Epithelial cell of proximal tubule (primary cell): ENCODE results near the gene ARID3A. TPM values are rescaled to one million over a fixed set of nuclear protein-coding genes. Genes with fewer than 3 reads are reported as not detected.

Source experiments
- DNase-seq: peaks from one replicate; pipeline ENCODE4 v3.0.0-alpha.2; 2011; ENCODE audit warnings: low read depth
- H3K4me3 ChIP-seq: 2 replicates; pipeline ENCODE4 v1.5.1; 2011; ENCODE audit warnings: low read depth, mild to moderate bottlenecking, low read length
- total RNA-seq: library from RNA; depleted of rRNA; stranded (reverse); fragments of >200 nt; gene quantifications from 2 replicates; pipeline ENCODE4 v1.2.3, GENCODE V29; 2015
- TF ChIP-seq, protein P1 (sequence below): conservative IDR thresholded peaks from 2 replicates; pipeline ENCODE4 v1.5.1; 2012; ENCODE audit warnings: low read depth, mild to moderate bottlenecking, low read length

Gene ARID3A
- total RNA-seq, 1 donor from 2014 or later = 37.0 TPM

DNA sequence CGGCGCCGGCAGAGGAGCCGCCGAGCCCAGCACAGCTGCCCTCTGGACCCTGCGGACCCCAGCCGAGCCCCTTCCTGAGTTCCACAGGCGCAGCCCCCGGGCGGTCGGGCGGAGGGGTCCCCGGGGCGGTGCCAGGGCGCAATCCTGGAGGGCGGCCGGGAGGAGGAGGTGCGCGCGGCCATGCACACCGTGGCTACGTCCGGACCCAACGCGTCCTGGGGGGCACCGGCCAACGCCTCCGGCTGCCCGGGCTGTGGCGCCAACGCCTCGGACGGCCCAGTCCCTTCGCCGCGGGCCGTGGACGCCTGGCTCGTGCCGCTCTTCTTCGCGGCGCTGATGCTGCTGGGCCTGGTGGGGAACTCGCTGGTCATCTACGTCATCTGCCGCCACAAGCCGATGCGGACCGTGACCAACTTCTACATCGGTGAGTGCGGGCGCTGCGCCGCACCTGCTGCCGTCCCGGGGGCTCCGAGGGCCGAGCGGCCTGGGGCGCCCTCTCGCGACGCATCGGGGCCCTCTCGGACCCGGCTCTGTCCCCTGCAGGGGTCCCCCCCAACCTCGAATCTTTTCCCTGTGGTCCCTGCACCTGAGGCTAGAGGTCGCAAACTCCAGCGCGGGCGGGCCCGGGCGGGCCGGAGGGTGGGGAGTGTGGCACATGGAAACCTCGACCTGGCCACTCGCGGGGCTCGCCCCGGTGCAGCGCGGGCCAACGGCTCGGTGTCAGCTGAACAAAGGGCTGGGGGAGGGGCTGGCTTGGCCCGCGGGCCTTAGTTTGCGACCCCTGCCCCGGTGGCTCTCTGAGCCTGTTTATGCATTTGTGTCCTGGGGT lies 8.3 kb upstream of the ARID3A start, which contains the start of gene KISS1R:
Gene KISS1R (plus strand): TSS at position 11 of the 829 bp plus-strand sequence. CDS start 170 bp downstream, at position 181.
- TF ChIP-seq, protein P1, sequence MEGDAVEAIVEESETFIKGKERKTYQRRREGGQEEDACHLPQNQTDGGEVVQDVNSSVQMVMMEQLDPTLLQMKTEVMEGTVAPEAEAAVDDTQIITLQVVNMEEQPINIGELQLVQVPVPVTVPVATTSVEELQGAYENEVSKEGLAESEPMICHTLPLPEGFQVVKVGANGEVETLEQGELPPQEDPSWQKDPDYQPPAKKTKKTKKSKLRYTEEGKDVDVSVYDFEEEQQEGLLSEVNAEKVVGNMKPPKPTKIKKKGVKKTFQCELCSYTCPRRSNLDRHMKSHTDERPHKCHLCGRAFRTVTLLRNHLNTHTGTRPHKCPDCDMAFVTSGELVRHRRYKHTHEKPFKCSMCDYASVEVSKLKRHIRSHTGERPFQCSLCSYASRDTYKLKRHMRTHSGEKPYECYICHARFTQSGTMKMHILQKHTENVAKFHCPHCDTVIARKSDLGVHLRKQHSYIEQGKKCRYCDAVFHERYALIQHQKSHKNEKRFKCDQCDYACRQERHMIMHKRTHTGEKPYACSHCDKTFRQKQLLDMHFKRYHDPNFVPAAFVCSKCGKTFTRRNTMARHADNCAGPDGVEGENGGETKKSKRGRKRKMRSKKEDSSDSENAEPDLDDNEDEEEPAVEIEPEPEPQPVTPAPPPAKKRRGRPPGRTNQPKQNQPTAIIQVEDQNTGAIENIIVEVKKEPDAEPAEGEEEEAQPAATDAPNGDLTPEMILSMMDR = peak; percentile 51
- DNase-seq = no peak
- H3K4me3 ChIP-seq = peak within 1 kb of the TSS; percentile 21

DNA sequence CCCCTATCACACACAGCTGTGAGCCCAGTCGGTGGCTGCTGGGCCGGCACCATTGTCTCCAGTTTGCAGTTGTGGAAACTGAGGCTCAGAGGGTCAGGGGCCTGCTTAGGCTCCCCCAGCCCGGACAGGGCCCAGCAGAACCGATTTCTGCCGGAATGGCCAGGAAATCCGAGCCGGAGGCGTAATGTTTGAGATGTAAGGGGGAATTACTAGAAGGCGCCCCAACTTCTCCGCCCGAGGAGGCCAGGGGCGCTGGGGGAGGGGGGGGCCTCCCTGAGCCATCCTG lies 7.7 kb upstream of the ARID3A start:
- no peak overlapping the region for H3K4me3 ChIP-seq

DNA sequence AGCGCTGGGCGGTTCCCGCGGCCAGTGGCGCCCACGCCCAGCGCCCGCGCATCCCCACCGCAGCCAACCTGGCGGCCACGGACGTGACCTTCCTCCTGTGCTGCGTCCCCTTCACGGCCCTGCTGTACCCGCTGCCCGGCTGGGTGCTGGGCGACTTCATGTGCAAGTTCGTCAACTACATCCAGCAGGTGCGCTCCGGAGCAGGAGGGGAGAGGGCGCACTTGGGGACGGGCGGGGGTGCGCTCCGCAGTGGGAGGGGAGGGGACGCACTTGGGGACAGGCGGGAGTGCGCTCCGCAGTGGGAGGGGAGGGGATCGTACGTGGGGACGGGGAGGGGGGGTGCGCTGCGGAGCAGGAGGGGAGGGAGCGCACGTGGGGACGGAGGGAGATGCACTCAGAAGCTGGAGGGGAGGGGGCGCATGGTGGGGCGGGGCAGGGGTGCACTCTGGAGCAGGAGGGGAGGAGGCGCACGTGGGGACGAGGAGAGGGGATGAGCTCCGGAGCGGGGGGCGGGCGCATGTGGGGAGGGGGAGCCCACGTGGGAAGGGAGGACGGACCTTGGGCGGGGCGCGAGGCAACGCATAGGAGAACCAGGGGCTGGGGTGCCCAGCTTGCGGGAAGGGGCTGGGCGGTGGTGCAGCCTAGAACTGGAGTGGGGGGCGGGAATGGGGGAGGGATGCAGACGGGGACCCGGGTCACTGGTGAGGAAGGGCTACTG lies 7.2 kb upstream of the ARID3A start:
- DNase-seq = no peak
- H3K4me3 ChIP-seq = no peak overlapping the region

More for the DNA sequence above, 7.7 kb upstream of the ARID3A start:
- TF ChIP-seq, protein P1 = no peak
- DNase-seq = no peak

DNA sequence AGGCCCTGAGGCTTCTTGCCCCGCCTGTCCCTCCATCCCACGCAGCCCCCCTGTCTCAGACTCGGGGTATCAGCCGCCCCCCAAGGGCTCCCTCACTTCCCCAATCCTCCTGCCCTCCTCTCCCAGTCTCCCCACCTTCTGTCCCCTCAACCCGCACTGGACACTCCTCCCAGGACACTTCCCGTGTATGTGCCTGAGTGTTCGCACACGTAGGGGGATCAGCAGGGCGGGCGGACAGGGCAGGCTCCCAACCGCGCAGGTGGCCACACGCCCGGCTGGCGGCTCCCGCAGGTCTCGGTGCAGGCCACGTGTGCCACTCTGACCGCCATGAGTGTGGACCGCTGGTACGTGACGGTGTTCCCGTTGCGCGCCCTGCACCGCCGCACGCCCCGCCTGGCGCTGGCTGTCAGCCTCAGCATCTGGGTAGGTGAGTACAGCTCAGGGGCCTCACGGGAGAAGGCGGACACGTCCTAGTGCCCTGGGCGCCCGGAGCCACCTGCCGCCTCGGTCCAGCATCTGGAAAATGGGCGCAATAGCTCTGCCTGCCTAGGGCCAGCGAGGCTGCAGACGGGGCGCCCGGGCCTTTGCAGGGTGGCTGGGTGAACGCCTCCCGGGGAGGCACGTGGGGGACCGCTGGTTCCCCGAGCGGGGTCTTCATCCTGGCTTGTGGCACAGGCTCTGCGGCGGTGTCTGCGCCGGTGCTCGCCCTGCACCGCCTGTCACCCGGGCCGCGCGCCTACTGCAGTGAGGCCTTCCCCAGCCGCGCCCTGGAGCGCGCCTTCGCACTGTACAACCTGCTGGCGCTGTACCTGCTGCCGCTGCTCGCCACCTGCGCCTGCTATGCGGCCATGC lies 6.4 kb upstream of the ARID3A start:
- no peak overlapping the region for H3K4me3 ChIP-seq
- no peak for DNase-seq

More for the DNA sequence above, 7.2 kb upstream of the ARID3A start:
- TF ChIP-seq, protein P1 = no peak

DNA sequence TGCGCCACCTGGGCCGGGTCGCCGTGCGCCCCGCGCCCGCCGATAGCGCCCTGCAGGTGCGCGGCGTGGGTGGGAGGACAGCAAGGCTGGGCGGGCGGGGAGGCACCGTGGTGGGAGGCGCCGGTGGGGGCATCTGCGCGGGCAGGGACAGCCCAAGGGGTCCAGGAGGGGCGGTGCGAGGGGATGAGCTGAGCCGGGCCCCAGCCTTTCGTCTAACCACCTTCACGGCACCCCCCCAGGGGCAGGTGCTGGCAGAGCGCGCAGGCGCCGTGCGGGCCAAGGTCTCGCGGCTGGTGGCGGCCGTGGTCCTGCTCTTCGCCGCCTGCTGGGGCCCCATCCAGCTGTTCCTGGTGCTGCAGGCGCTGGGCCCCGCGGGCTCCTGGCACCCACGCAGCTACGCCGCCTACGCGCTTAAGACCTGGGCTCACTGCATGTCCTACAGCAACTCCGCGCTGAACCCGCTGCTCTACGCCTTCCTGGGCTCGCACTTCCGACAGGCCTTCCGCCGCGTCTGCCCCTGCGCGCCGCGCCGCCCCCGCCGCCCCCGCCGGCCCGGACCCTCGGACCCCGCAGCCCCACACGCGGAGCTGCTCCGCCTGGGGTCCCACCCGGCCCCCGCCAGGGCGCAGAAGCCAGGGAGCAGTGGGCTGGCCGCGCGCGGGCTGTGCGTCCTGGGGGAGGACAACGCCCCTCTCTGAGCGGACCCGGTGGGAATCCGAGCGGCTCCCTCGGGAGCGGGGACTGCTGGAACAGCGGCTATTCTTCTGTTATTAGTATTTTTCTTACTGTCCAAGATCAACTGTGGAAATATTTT lies 5.6 kb upstream of the ARID3A start:
- H3K4me3 ChIP-seq = no peak overlapping the region
- no peak for DNase-seq
- TF ChIP-seq, protein P1 = no peak

More for the DNA sequence above, 6.4 kb upstream of the ARID3A start:
- TF ChIP-seq, protein P1 = no peak

DNA sequence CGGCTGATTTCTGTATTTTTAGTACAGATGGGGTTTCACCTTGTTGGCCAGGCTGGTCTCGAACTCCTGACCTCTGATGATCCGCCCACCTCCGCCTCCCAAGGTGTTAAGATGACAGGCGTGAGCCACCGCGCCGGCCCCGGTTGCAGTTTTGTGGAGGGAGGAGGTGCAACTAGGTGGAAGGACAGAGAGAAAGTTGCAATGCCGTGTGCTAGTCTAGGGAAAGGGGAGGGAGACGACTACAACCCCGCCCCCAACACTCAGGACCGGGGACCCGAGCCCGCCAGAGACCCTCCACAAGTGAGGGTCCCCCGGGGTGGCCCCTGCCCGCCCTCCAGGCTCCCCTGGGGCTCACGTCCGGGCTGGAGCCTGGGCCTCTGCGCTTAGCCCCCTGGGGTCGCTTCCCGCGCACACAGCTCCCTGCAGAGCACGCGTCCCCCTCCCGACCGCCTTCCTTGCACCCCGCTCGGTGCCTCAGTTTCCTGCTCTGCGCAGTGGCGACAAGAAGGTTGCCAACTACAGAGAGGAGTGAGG lies 1.2 kb upstream of the ARID3A start:
- no peak for DNase-seq
- TF ChIP-seq, protein P1 = no peak
- H3K4me3 ChIP-seq = peak overlapping the region; percentile 87
